Cardiac fibroblast (primary cell): Measurements from ENCODE around the gene WWC2.

ENCODE experiments used
- DNase-seq, 2 donors: peaks; one replicate each; pipeline versions ENCODE4 v3.0.0 to v3.0.0-alpha.2; 2010; ENCODE audit warnings: low read depth in 2 of 2
- H3K4me3 ChIP-seq, 2 donors: replicated peaks in 1 of 2; 1 replicate in 1 of 2; 2 replicates in 1 of 2; pipeline ENCODE4 v1.5.1; 2011; ENCODE audit warnings: low read depth in 2 of 2, low read length in 2 of 2, mild to moderate bottlenecking in 2 of 2, moderate library complexity in 1 of 2
- CTCF ChIP-seq: IDR thresholded peaks from one replicate; pipeline ENCODE4 v1.5.1; 2011; ENCODE audit warnings: low read depth, mild to moderate bottlenecking, low read length, inconsistent platforms

Gene WWC2

GRCh38 chr4:183154701-183155391 lies 55.8 kb downstream of the WWC2 start:
- TF ChIP-seq CTCF = no peak
- H3K4me3 ChIP-seq = no peak overlapping the region
- DNase-seq = no peak

GRCh38 chr4:183155450-183156184 lies 56.6 kb downstream of the WWC2 start:
- no peak overlapping the region for H3K4me3 ChIP-seq
- DNase-seq = no peak
- no peak for TF ChIP-seq CTCF

DNA sequence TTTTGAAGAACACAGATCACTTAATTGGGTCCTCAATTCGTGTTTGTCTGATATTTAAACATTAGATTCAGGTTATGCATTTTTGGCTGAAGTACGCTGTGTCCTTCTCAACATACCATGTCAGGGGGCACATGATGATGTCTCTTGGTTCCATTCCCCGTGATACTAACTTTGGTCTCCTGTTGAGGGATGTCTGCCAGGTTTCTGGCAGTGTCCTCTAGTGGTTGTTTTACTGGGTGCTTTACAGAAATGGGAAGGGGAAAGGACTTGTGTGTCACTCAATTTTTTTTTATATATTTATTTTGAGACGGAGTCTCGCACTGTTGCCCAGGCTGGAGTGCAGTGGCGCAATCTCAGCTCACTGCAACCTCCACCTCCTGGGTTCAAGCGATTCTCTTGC lies 58.2 kb downstream of the WWC2 start:
- no peak overlapping the region for H3K4me3 ChIP-seq
- no peak for DNase-seq
- TF ChIP-seq CTCF = peak; percentile 11

DNA sequence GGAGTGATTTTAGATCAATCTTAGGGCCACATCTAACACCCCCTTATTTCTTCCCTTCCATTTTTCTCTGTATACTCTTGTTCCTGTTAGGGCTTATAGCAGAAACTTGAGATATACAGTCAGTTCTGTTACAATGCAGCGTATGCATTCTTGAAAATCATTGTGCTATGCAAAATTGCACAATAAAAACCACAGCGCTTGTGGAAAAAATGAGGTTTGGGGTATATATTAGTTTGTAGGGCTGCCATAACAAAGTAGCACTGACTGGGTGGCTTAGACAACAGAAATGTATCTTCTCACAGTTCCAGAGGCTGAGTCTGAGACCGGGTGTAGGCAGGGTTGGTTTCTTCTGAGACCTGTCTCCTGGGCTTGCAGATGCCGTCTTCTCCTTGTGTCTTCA lies 59.0 kb downstream of the WWC2 start:
- peak; percentile 66 for DNase-seq
- no peak overlapping the region for H3K4me3 ChIP-seq
- TF ChIP-seq CTCF = no peak

DNA sequence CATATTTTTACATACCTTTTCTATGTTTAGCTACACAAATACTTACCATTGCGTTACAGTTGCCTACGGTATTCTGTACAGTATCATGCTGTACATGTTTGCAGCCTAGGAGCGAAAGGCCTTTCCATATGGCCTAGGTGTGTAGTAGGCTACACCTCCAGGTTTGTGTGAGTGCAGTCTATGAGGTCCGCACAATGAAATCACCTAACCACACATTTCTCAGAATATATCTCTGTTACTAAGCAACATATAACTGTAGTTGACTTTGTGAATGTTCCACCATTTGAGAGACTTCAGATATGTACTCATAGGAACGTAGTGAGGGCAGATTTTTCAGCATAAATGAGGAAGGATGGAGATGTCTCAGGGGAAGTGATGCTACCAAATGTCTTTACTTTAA lies 62.6 kb downstream of the WWC2 start:
- no peak for TF ChIP-seq CTCF
- H3K4me3 ChIP-seq = no peak overlapping the region
- no peak for DNase-seq

DNA sequence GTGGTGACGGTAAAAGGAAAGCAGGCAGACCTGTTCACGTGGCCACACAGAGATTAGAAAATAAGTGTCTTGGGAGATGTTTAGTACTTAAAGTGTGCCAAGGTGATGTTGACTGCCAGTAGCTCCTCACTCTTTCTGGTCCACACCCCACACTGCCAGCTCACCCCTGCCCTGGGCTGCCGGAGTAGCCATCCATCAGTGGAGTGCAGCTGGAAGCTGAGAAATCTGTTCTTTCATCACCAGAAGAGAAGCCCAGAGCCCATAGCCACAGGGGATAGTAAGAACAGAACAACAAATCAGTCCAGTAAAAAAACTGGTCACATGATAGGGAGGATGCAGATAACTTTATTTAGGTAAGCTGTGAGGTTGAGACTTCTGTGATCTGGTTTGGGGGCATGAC lies 64.1 kb downstream of the WWC2 start:
- TF ChIP-seq CTCF = no peak
- DNase-seq = no peak
- H3K4me3 ChIP-seq = no peak overlapping the region
